Measurements from ENCODE around the gene RBM20. TPM values are rescaled to one million over a fixed set of nuclear protein-coding genes. Genes with fewer than 3 reads are reported as not detected.

The RBM20 gene
- total RNA-seq, 4 donors from 2014 or later = 0.54 to 4.3 (median 1.5) TPM

DNA sequence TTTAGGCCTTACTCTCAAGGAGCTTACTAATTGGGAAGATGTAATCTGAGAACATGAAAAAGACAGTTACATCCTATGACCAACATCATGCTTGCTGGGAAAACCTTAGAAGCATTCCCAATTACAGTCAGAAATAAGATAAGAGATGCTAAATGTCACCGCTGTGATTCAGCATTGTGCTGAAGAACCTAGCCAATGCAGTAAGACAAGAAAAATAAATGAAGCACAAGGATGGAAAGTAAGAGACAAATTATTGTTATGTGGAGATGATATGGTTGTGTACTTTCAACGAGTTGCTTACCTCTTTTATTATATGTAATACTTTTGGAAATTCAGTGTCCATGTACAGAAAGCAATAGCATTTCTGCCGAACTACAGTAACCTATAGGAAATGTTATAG lies 104.8 kb downstream of the RBM20 start:
- intact Hi-C loops (cut with DNase I) = loop anchor here (5.0 kb wide), 2 partner anchors 143 to 328 kb away; partner anchors contain the start of gene ADRA2A
- peaks cover 0 to 12% of the 10 kb centered on the region in 2 donors for H3K4me1 ChIP-seq
- TF ChIP-seq POLR2A (IDR thresholded peaks at IDR 0.05) = no peak
- TF ChIP-seq, protein P1, sequence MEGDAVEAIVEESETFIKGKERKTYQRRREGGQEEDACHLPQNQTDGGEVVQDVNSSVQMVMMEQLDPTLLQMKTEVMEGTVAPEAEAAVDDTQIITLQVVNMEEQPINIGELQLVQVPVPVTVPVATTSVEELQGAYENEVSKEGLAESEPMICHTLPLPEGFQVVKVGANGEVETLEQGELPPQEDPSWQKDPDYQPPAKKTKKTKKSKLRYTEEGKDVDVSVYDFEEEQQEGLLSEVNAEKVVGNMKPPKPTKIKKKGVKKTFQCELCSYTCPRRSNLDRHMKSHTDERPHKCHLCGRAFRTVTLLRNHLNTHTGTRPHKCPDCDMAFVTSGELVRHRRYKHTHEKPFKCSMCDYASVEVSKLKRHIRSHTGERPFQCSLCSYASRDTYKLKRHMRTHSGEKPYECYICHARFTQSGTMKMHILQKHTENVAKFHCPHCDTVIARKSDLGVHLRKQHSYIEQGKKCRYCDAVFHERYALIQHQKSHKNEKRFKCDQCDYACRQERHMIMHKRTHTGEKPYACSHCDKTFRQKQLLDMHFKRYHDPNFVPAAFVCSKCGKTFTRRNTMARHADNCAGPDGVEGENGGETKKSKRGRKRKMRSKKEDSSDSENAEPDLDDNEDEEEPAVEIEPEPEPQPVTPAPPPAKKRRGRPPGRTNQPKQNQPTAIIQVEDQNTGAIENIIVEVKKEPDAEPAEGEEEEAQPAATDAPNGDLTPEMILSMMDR (IDR thresholded peaks at IDR 0.05) = no peak
- H3K4me3 ChIP-seq (replicated peaks in 1 of 3) = no peak overlapping the region
- WGBS, 2 donors = 78 to 83% methylated on average over 3 of the region's 3 CpGs
- H3K27ac ChIP-seq = peak overlapping the region in 1 of 3 donors; percentile 39
- DNase-seq = no peak
- no peaks in the 10 kb centered on the region for H3K9me3 ChIP-seq
- no peaks in the 10 kb centered on the region for H3K36me3 ChIP-seq
- H3K27me3 ChIP-seq = no peaks in the 10 kb centered on the region

DNA sequence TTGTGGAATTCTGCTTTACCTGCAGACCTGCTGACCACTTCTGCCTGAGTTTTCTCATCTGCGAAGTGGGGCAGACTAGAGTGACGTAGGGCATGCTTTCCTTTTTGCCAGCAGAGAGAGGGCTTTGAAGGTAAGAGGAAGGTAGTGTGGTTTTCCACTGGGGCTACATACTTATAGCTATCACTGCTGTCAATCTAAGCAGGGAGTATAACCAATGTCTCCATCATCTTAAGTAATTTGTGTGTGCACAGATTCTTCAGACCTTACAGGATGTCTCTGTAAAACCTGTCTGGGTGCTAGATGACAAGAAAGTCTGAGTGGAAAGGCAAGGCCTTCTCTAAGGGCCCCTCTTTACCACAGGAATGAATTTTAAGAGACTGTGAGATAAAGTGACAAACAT lies 106.8 kb downstream of the RBM20 start:
- DNase-seq = no peak
- Histone ChIP-seq H3K36me3 (no peaks in the 10 kb centered on the region), H3K27me3 (no peaks in the 10 kb centered on the region), H3K4me3 (replicated peaks in 1 of 3) (no peak overlapping the region), H3K9me3 (no peaks in the 10 kb centered on the region), H3K27ac (no peak overlapping the region), H3K4me1 (peaks cover 0 to 12% of the 10 kb centered on the region in 2 donors)
- no peak for TF ChIP-seq POLR2A (IDR thresholded peaks at IDR 0.05)
- TF ChIP-seq, protein P1 (IDR thresholded peaks at IDR 0.05) = no peak
- intact Hi-C loops (cut with DNase I) = no loop called here
- 91 to 96% methylated on average over 2 of the region's 2 CpGs for WGBS, 2 donors

DNA sequence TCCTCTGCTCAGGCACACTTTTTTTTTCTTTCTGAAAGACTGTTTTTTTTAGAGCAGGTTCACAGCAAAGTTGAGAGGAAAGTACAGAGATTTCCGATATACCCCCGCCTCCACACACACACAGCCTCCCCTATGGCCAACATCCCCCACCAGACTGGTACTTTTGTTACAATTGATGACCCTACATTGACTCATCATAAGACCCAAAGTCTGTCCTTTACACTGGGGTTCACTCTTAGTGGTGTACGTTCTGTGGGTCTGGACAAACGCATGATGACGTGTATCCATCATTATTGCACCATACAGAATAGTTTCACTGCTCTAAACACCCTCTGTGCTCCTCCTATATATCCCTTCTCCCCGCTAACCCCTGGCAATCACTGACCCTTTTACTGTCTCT lies 107.7 kb downstream of the RBM20 start:
- no peak for DNase-seq
- no peak overlapping the region for H3K27ac ChIP-seq
- peaks cover 0 to 11% of the 10 kb centered on the region in 2 donors for H3K4me1 ChIP-seq
- 59 to 88% methylated on average over 6 of the region's 6 CpGs for WGBS, 2 donors
- no peaks in the 10 kb centered on the region for H3K27me3 ChIP-seq
- H3K4me3 ChIP-seq (replicated peaks in 1 of 3) = no peak overlapping the region
- H3K36me3 ChIP-seq = no peaks in the 10 kb centered on the region
- H3K9me3 ChIP-seq = no peaks in the 10 kb centered on the region
- TF ChIP-seq, protein P1 (IDR thresholded peaks at IDR 0.05) = no peak
- TF ChIP-seq POLR2A (IDR thresholded peaks at IDR 0.05) = no peak
- intact Hi-C loops (cut with DNase I) = no loop called here

DNA sequence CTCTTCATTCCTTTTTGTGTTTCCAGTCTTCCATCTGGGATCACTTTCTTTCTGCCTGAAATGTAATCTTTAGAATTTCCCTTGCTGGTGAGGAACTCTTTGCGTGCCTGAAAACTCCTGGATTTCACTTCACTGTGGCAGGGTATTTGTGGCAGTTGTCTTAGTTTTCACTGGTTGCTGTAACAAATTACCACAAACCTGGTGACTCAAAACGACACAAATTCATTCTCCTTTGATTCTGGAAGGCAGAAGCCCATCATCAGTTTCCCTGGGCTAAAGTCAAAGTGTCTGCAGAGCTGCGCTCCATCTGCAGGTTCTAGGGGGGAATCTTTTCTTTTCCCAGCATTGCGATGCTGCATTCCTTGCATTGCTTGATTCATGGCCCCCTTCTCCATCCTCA lies 109.3 kb downstream of the RBM20 start:
- H3K4me1 ChIP-seq = no peaks in the 10 kb centered on the region
- H3K4me3 ChIP-seq (replicated peaks in 1 of 3) = no peak overlapping the region
- H3K27me3 ChIP-seq = no peaks in the 10 kb centered on the region
- no peaks in the 10 kb centered on the region for H3K36me3 ChIP-seq
- no peak overlapping the region for H3K27ac ChIP-seq
- WGBS, 2 donors = 87 to 93% methylated on average over 4 of the region's 4 CpGs
- DNase-seq = no peak
- no peak for TF ChIP-seq POLR2A (IDR thresholded peaks at IDR 0.05)
- TF ChIP-seq, protein P1 (IDR thresholded peaks at IDR 0.05) = no peak
- H3K9me3 ChIP-seq = no peaks in the 10 kb centered on the region
- intact Hi-C loops (cut with DNase I) = no loop called here

DNA sequence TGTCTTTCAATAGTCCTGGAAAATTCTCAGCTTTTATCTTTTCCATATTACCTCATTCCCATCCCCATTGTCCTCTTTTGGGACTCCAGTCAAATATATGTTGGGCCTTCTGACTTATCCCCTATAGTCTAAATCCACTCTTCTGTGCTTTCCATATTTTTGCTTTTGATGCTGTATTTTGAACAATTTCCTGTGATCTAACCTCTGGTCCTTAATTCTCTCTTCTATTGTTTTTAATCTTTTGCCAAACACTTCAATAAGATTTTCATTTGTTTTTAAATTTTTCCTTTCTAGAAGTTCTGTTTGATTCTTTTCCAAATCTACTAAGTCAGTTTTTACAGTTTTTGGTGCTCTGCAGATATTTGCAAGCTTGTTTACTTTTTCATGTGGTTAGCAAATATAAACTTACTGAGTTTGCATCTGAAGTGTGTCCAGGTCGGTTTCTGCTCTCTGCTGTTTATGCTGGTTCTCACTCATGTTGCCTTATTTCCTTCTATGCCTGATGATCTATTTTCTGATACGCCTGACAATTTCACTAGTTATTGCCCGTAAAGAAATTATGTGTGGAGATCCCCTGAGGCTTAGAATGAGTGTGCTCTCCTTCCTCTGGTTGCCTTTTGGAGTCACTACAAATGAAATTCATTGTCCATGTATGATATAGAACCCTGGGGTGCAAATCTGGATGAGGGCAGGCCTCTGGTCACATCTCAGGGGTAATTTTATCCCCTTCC lies 110.4 kb downstream of the RBM20 start:
- Histone ChIP-seq H3K4me3 (replicated peaks in 1 of 3) (no peak overlapping the region), H3K4me1 (no peaks in the 10 kb centered on the region), H3K27ac (no peak overlapping the region), H3K36me3 (no peaks in the 10 kb centered on the region), H3K9me3 (no peaks in the 10 kb centered on the region), H3K27me3 (no peaks in the 10 kb centered on the region)
- TF ChIP-seq, protein P1 (IDR thresholded peaks at IDR 0.05) = no peak
- no peak for TF ChIP-seq POLR2A (IDR thresholded peaks at IDR 0.05)
- intact Hi-C loops (cut with DNase I) = no loop called here
- WGBS, 2 donors = 81 to 90% methylated on average over 3 of the region's 3 CpGs
- DNase-seq = no peak

Data from thyroid gland (tissue), 4 donors.